Psoas muscle (tissue), 8 donors: ENCODE measurements around the gene DMKN. TPM values are rescaled to one million over a fixed set of nuclear protein-coding genes. Genes with fewer than 3 reads are reported as not detected.
A peak's percentile ranks its signal among the peaks of the same experiment; 100 is the strongest.

Source experiments
- ATAC-seq, 4 donors: fragments of 200-7000 bp; cut with Tn5 transposase; one replicate each; pipeline ENCODE4 v1.9.1; 2020; ENCODE audit warnings: moderate library complexity in 3 of 4, mild to moderate bottlenecking in 2 of 4
- DNase-seq, 2 donors: peaks; one replicate each; pipeline ENCODE4 v3.0.0-alpha.2; 2020
- H3K27ac ChIP-seq: fragments of 200-600 bp; one replicate; pipeline ENCODE4 v1.8.0; 2022
- H3K27me3 ChIP-seq, 3 donors: fragments of 200-600 bp in 1 of 3; one replicate each; pipeline versions ENCODE4 v1.6.1 to v1.8.0; 2013 to 2022; ENCODE audit warnings: low read length in 2 of 3, mild to moderate bottlenecking in 2 of 3, moderate library complexity in 1 of 3; ENCODE audit not compliant: insufficient read depth in 3 of 3
- H3K36me3 ChIP-seq, 2 donors: fragments of 200-600 bp in 1 of 2; one replicate each; pipeline versions ENCODE4 v1.6.1 to v1.8.0; 2013 to 2022; ENCODE audit warnings: low read depth in 1 of 2, mild to moderate bottlenecking in 1 of 2, moderate library complexity in 1 of 2; ENCODE audit not compliant: insufficient read depth in 1 of 2
- H3K4me1 ChIP-seq: fragments of 200-600 bp; one replicate; pipeline ENCODE4 v1.8.0; 2022
- H3K4me3 ChIP-seq: fragments of 200-600 bp; one replicate; pipeline ENCODE4 v1.8.0; 2022; ENCODE audit warnings: mild to moderate bottlenecking
- H3K9me3 ChIP-seq: fragments of 200-600 bp; one replicate; pipeline ENCODE4 v1.8.0; 2022
- CTCF ChIP-seq: fragments of 200-600 bp; IDR thresholded peaks from one replicate; pipeline ENCODE4 v1.8.0; 2022; ENCODE audit warnings: antibody characterized with exemption
- WGBS, 3 donors: extraction: QIAGEN DNeasy Blood & Tissue Kit; methylation state at CpG; one replicate each; pipeline versions ENCODE4 v1.1.6 to v1.1.7; 2013; 5-methylcytosine and 5-hydroxymethylcytosine counted together
- intact Hi-C, 2 donors: fragments of 100-400 bp; cut with DNase I; formaldehyde crosslinking; loops; one replicate each; pipeline versions ENCODE4 v1.11.0 to v1.14.2; 2022
- polyA plus RNA-seq, 3 donors: library from polyadenylated mRNA; stranded (reverse); fragments of 200-250 nt; gene quantifications; one replicate each; pipeline ENCODE4 v1.2.3, GENCODE V29; 2013
- total RNA-seq, 4 donors: library from RNA; stranded (reverse); fragmentation: NEBNext Ultra II Directional in 2 of 4; extraction: Animal tissue kit (Norgen Biotek cat#: 25700) in 2 of 4; gene quantifications; one replicate each; pipeline versions ENCODE4 v1.2.1 to v1.2.4, GENCODE V29; 2021 to 2023
- donor health status: healthy with polysubstance abuse.
- donor health status: DM: no; HTN: no; CAD: no; lungs with moderate emphysema.
- donor health status: Bipolar disorder and iron deficiency.
- donor health status: healthy.
- donor health status: DM: yes; HTN: yes; CAD: no.
- donor health status: DM: no; HTN: no; CAD: no.
- donor health status: DM: no; HTN: no; CAD: no.
- donor health status: DM: yes; HTN: yes; CAD: no.

The DMKN gene
- total and polyA plus RNA-seq, 7 donors = 0.21 to 0.77 (median 0.54) TPM; not detected in 1

- Histone ChIP-seq H3K4me1 (no peaks in the 10 kb centered on the region), H3K36me3 (no peaks in the 10 kb centered on the region), H3K27me3 (peaks cover 0 to 3% (median 0%) of the 10 kb centered on the region in 3 donors), H3K9me3 (no peaks in the 10 kb centered on the region), H3K4me3 (no peak overlapping the region), H3K27ac (no peak overlapping the region)
- intact Hi-C loops = no loop called here
- ATAC-seq (no peak), DNase-seq (no peak)
- TF ChIP-seq CTCF = no peak
- WGBS, 3 donors = 81 to 85% (median 85%) methylated on average over 7 of the region's 7 CpGs
Measured at GRCh38 chr19:35451338-35452096, 61.9 kb downstream of the DMKN start.

GRCh38 chr19:35449359-35450043, 63.9 kb downstream of the DMKN start:
- no peaks in the 10 kb centered on the region for H3K4me1 ChIP-seq
- no peak overlapping the region for H3K4me3 ChIP-seq
- H3K36me3 ChIP-seq = no peaks in the 10 kb centered on the region
- intact Hi-C loops = no loop called here
- H3K27me3 ChIP-seq = peaks cover 0 to 3% (median 0%) of the 10 kb centered on the region in 3 donors
- 56 to 64% (median 64%) methylated on average over 27 of the region's 27 CpGs for WGBS, 3 donors
- DNase-seq (peak in 1 of 2 donors; percentile 11), ATAC-seq (no peak)
- no peaks in the 10 kb centered on the region for H3K9me3 ChIP-seq
- H3K27ac ChIP-seq = no peak overlapping the region
- TF ChIP-seq CTCF = no peak

GRCh38 chr19:35447606-35448469, 65.6 kb downstream of the DMKN start, which contains the start of gene FFAR2:
Gene FFAR2, plus strand, starts transcription at chr19:35448257. Its CDS starts 1,458 bp downstream, at chr19:35449715.
- Histone ChIP-seq H3K27ac (no peak within 1 kb of the TSS), H3K4me3 (no peak within 1 kb of the TSS), H3K9me3 (no peaks in the 10 kb centered on the region), H3K27me3 (peaks cover 0 to 3% (median 0%) of the 10 kb centered on the region in 3 donors), H3K36me3 (no peaks in the 10 kb centered on the region), H3K4me1 (no peaks in the 10 kb centered on the region)
- TF ChIP-seq CTCF = no peak
- ATAC-seq = no peak
- intact Hi-C loops = no loop called here
- DNase-seq = no peak
- 68 to 76% (median 71%) methylated on average over 12 of the region's 12 CpGs for WGBS, 3 donors

Other genes with a start within 250 kb of the DMKN start
- gene USF2, start 244.7 kb downstream of the DMKN start, total RNA-seq = 100 to 1,000 TPM; 141 to 196 (median 188) TPM
- gene USF2, start 244.7 kb downstream of the DMKN start, polyA plus RNA-seq = 100 to 1,000 TPM in 2 of 3 donors, 10 to 100 TPM in 1; 94.4 to 179 (median 142) TPM
- under 1 TPM in 2 of 4 donors, not detected in 2; 0.22 to 0.42 TPM for gene HAMP, start 231.1 kb downstream of the DMKN start, total RNA-seq
- not detected for gene HAMP, start 231.1 kb downstream of the DMKN start, polyA plus RNA-seq
- under 1 TPM in 1 of 4 donors, not detected in 3; 0.11 TPM for gene MAG, start 221.5 kb downstream of the DMKN start, total RNA-seq
- gene MAG, start 221.5 kb downstream of the DMKN start, polyA plus RNA-seq = under 1 TPM in 2 of 3 donors, not detected in 1; 0.05 to 0.30 TPM
- gene CD22, start 184.5 kb downstream of the DMKN start, total RNA-seq = 1 to 10 TPM in 2 of 4 donors, under 1 TPM in 2; 0.15 to 3.2 (median 1.2) TPM
- under 1 TPM; 0.11 to 0.32 (median 0.14) TPM for gene CD22, start 184.5 kb downstream of the DMKN start, polyA plus RNA-seq
- gene FFAR1, start 165.7 kb downstream of the DMKN start, total RNA-seq = not detected
- gene FFAR1, start 165.7 kb downstream of the DMKN start, polyA plus RNA-seq = not detected
- gene FFAR3, start 155.2 kb downstream of the DMKN start, total RNA-seq = under 1 TPM in 2 of 4 donors, not detected in 2; 0.17 to 0.22 TPM
- under 1 TPM in 1 of 3 donors, not detected in 2; 0.04 TPM for gene FFAR3, start 155.2 kb downstream of the DMKN start, polyA plus RNA-seq
- gene GPR42, start 142.6 kb downstream of the DMKN start, total RNA-seq = not detected
- not detected for gene GPR42, start 142.6 kb downstream of the DMKN start, polyA plus RNA-seq
- gene FFAR2, start 65.4 kb downstream of the DMKN start, total RNA-seq = under 1 TPM in 3 of 4 donors, not detected in 1; 0.13 to 0.47 (median 0.41) TPM
- gene FFAR2, start 65.4 kb downstream of the DMKN start, polyA plus RNA-seq = under 1 TPM; 0.07 to 0.16 (median 0.08) TPM
- gene KRTDAP, start 23.2 kb downstream of the DMKN start, total RNA-seq = not detected
- not detected for gene KRTDAP, start 23.2 kb downstream of the DMKN start, polyA plus RNA-seq
- not detected for gene SBSN, start 14.7 kb upstream of the DMKN start, total RNA-seq
- under 1 TPM in 1 of 3 donors, not detected in 2; 0.09 TPM for gene SBSN, start 14.7 kb upstream of the DMKN start, polyA plus RNA-seq
- not detected for gene GAPDHS, start 19.8 kb upstream of the DMKN start, total RNA-seq
- gene GAPDHS, start 19.8 kb upstream of the DMKN start, polyA plus RNA-seq = not detected
- gene TMEM147, start 32.0 kb upstream of the DMKN start, total RNA-seq = 100 to 1,000 TPM in 1 of 4 donors, 10 to 100 TPM in 3; 77.1 to 103 (median 85.5) TPM
- 100 to 1,000 TPM; 143 to 245 (median 202) TPM for gene TMEM147, start 32.0 kb upstream of the DMKN start, polyA plus RNA-seq
- not detected for gene ATP4A, start 50.0 kb upstream of the DMKN start, total RNA-seq
- gene ATP4A, start 50.0 kb upstream of the DMKN start, polyA plus RNA-seq = not detected
- gene PMIS2, start 72.5 kb upstream of the DMKN start, total RNA-seq = not detected
- gene PMIS2, start 72.5 kb upstream of the DMKN start, polyA plus RNA-seq = not detected
- gene HAUS5, start 99.1 kb upstream of the DMKN start, total RNA-seq = 1 to 10 TPM; 2.5 to 6.1 (median 4.8) TPM
- gene HAUS5, start 99.1 kb upstream of the DMKN start, polyA plus RNA-seq = 1 to 10 TPM; 3.3 to 3.9 (median 3.6) TPM
- 10 to 100 TPM; 50.1 to 68.1 (median 59.1) TPM for gene RBM42, start 115.4 kb upstream of the DMKN start, total RNA-seq
- 10 to 100 TPM; 53.2 to 69.1 (median 61.1) TPM for gene RBM42, start 115.4 kb upstream of the DMKN start, polyA plus RNA-seq
- not detected for gene ETV2, start 128.1 kb upstream of the DMKN start, total RNA-seq
- under 1 TPM; 0.19 to 0.23 (median 0.20) TPM for gene ETV2, start 128.1 kb upstream of the DMKN start, polyA plus RNA-seq
- gene COX6B1, start 134.7 kb upstream of the DMKN start, total RNA-seq = 100 to 1,000 TPM; 631 to 878 (median 757) TPM
- gene COX6B1, start 134.7 kb upstream of the DMKN start, polyA plus RNA-seq = 1,000 to 10,000 TPM in 2 of 3 donors, 100 to 1,000 TPM in 1; 912 to 1,724 (median 1,459) TPM
- gene UPK1A, start 152.9 kb upstream of the DMKN start, total RNA-seq = not detected
- gene UPK1A, start 152.9 kb upstream of the DMKN start, polyA plus RNA-seq = under 1 TPM; 0.17 to 0.31 (median 0.24) TPM
- gene ZBTB32, start 190.9 kb upstream of the DMKN start, total RNA-seq = not detected
- under 1 TPM in 2 of 3 donors, not detected in 1; 0.08 to 0.10 TPM for gene ZBTB32, start 190.9 kb upstream of the DMKN start, polyA plus RNA-seq
- gene KMT2B, start 204.4 kb upstream of the DMKN start, total RNA-seq = 10 to 100 TPM; 18.0 to 29.0 (median 23.4) TPM
- gene KMT2B, start 204.4 kb upstream of the DMKN start, polyA plus RNA-seq = 10 to 100 TPM; 13.4 to 20.0 (median 19.2) TPM
- 10 to 100 TPM in 1 of 4 donors, 1 to 10 TPM in 3; 2.0 to 12.4 (median 2.4) TPM for gene IGFLR1, start 228.8 kb upstream of the DMKN start, total RNA-seq
- 10 to 100 TPM in 1 of 3 donors, 1 to 10 TPM in 2; 5.8 to 11.9 (median 9.9) TPM for gene IGFLR1, start 228.8 kb upstream of the DMKN start, polyA plus RNA-seq
- 10 to 100 TPM; 13.3 to 28.7 (median 19.6) TPM for gene U2AF1L4, start 231.8 kb upstream of the DMKN start, total RNA-seq
- 10 to 100 TPM; 12.3 to 26.6 (median 13.6) TPM for gene U2AF1L4, start 231.8 kb upstream of the DMKN start, polyA plus RNA-seq
- 10 to 100 TPM; 34.7 to 41.0 (median 36.7) TPM for gene PSENEN, start 232.0 kb upstream of the DMKN start, total RNA-seq
- 100 to 1,000 TPM in 1 of 3 donors, 10 to 100 TPM in 2; 61.6 to 116 (median 67.7) TPM for gene PSENEN, start 232.0 kb upstream of the DMKN start, polyA plus RNA-seq
- gene LIN37, start 234.9 kb upstream of the DMKN start, total RNA-seq = 10 to 100 TPM in 1 of 4 donors, 1 to 10 TPM in 3; 3.1 to 14.5 (median 7.9) TPM
- 10 to 100 TPM; 17.8 to 26.8 (median 23.1) TPM for gene LIN37, start 234.9 kb upstream of the DMKN start, polyA plus RNA-seq
- 1,000 to 10,000 TPM in 1 of 4 donors, 100 to 1,000 TPM in 3; 656 to 1,308 (median 674) TPM for gene HSPB6, start 243.4 kb upstream of the DMKN start, total RNA-seq
- gene HSPB6, start 243.4 kb upstream of the DMKN start, polyA plus RNA-seq = 100 to 1,000 TPM; 303 to 719 (median 476) TPM
- 10 to 100 TPM in 1 of 4 donors, 1 to 10 TPM in 3; 4.2 to 16.2 (median 9.0) TPM for gene PROSER3, start 244.5 kb upstream of the DMKN start, total RNA-seq
- gene PROSER3, start 244.5 kb upstream of the DMKN start, polyA plus RNA-seq = 10 to 100 TPM in 1 of 3 donors, 1 to 10 TPM in 2; 4.6 to 14.2 (median 5.3) TPM